ENCODE results near the gene IFNA13.
"Not testable (repeated sequence)": the region's sequence is repeated elsewhere in the genome, so short reads cannot be mapped to it uniquely, and the experiment has no call there.

IFNA13 gene

DNA sequence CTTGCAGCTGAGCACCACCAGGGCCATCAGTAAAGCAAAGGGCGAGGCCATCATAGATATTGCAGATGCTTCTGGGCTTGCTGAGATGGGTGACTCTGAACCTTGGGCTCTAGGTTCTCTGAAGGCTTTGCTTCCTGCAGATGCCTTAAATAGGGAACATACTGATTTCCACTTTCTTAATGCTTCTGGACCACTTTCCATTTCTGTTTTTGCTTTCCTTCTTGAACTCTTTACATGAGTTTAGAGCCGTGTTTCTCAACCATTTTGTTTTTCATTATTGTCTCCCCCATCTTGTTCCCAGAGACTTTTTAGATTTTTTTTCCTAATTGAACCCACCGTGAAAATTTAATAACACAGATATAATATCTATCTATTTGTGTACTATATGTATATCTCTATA is at the start of gene IFNA13:
TSS of gene IFNA13 (minus strand) at position 101 of the 400 bp plus-strand sequence. CDS start at position 54, 47 bp downstream.
- DNase-seq (ENCODE audit: low read depth): no peak

DNA sequence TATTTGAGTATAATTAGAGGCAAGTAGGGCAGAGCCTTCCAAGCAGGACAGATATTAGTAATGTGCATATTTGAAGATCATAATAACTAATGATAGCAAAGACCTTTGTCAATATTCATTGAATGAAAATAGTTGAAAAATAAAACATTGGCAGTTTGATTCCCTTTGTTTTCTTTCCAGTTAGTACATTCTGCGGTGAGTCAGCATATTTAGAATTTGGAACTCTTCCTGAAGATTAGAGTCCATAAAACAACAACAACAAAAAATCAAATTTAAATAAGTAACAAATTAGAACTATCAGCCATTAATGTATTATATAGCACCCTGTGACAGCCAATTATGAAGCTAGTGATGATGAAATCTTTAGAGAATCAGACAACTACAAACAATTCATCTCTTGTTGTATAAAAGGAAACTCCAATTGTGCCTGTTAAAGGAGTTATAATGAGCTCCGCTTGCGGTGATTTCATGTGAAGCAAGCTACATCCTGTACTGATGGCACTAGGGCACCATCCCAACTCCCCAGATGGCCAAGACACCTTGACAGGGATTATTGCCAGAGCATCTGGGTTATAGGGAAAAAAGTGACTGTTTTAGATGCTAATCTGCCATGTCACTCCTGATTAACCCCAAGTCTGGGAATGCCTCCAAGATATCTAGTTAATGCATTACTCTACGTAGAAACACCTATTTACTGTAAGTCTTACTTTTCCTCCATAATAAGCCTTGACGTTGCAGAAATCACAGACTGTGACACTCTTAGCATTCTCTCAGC is 47.8 kb upstream of the IFNA13 start:
- DNase-seq (ENCODE audit: low read depth): no peak

DNA sequence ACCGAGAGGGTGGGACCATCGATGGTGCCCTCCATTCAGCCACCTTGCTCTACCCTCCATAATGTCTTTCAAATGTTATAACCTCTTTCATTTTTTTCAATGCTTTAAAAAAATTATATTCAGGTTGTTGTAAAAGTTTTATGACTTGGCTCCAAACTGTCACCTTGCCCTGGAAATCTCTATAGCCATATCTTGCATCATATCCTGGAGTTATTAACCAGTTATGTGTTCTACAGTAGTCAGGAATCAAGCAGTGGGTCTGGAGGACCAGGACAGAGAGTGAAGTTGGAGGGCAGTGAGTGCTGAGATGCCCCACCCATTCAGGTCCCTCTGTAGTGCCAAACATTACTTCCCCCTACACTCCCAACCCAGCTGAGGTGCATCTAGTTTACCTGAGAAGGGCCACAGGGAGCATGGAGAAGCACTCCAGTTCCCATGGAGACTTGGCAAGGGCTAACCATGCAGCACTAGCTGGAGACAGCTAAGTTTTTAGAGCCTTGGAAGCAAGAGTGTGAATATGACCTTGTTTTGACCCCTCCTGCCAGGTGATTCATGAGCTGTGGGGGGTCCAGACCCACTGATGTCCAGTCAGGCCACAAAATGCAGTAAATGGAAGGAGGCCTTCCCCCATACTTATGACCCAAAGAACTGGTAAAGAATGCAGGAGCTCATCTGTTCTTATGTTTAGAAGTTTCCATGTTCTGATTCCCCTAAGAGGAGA is 46.5 kb upstream of the IFNA13 start:
- no peak for DNase-seq (ENCODE audit: low read depth)

DNA sequence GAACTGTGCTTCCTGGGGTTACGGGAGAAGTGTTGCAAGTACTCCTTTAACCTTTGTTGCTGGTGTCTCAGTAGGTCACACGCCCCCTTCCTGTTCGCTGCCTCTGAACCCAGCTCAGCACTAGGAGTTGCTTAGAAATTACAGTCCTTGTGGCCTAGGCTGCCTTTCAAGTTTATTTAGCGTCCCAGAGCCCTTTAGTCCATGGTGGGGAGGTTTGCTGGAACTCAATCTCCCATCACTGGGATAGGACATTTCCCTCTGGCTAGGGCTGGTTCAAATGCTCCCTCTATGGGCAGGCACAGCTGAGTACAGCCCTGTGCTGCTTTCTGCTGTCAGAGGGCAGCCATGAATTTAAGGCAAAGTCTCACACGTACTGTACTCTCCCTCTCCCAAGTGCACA is 45.8 kb upstream of the IFNA13 start:
- no peak for DNase-seq (ENCODE audit: low read depth)

DNA sequence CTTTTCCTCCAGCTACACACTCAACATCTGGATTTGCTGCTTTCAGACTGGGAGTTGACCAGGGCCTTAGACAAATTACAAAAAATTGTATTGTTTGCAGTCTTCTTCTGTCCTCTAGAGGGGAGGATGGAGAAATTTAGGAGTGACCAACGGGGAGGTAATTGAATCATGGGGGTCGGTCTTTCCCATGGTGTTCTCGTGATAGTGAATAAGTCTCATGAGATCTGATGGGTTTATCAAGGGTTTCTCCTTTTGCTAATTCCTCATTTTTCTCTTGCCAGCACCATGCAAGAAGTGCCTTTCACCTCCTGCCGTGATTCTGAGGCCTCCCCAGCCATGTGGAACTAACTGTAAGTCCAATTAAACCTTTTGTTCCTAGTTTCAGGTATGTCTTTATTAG is 45.3 kb upstream of the IFNA13 start:
- no peak for DNase-seq (ENCODE audit: low read depth)

DNA sequence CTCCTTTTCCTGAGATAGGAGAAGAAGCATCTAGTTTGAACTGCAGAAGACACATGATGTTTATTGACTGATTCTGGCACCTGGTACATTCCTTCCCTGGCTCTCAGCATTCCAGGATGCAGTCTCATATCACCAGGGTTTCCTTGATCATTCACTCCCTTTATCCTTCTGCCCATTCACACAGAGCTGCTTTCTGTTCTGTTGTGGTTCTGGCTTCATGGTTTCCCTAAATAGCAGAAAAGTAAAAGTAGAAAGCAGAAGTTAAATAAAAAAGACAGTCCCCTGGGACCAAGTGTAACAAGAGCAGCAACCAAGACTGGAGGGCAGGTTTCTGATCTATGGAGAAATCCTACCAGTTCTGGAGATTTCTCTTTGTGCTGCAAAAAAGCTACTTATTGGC is 44.2 kb upstream of the IFNA13 start:
- DNase-seq (ENCODE audit: low read depth): no peak

DNA sequence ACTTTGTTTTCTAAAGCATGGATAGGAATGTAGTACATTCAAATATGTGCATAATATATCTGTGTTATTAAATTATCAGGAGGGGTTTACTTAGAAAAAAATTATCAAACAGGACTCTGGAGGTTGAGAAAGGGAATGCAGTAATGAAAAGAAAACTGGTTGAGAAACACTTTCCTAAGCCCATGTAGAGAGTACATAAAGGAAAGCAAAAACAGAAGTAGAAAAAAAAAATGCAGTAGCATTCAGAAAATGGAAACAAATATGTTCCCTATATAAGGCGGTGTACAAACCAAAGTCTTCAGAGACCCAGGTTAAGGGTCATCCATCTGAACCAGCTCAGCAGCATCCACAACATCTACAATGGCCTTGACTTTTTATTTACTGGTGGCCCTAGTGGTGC is 41.0 kb upstream of the IFNA13 start, which contains the start of gene IFNA8:
TSS of gene IFNA8 (plus strand) at position 301 of the 400 bp plus-strand sequence. CDS start at position 361, 60 bp downstream.
- no peak for DNase-seq (ENCODE audit: low read depth)

DNA sequence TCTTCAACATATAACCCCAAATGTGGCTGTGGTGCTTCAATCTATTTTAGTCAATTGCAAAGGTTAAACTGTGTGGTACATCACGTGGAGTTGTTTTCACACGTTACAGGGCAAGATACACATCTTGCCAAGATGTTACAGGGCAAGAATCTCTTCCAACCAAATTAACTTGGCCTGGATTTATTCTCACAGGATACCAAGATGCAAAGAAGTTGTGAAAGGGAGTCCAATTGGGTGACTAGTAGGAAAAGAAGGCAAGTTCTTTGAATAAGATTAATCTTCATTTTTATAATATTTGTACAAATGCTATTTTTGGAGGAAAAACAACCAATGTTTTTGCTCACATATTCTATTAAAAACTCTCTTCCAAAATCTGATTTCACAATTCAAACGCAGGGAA is 36.3 kb upstream of the IFNA13 start:
- DNase-seq (ENCODE audit: low read depth): no peak

DNA sequence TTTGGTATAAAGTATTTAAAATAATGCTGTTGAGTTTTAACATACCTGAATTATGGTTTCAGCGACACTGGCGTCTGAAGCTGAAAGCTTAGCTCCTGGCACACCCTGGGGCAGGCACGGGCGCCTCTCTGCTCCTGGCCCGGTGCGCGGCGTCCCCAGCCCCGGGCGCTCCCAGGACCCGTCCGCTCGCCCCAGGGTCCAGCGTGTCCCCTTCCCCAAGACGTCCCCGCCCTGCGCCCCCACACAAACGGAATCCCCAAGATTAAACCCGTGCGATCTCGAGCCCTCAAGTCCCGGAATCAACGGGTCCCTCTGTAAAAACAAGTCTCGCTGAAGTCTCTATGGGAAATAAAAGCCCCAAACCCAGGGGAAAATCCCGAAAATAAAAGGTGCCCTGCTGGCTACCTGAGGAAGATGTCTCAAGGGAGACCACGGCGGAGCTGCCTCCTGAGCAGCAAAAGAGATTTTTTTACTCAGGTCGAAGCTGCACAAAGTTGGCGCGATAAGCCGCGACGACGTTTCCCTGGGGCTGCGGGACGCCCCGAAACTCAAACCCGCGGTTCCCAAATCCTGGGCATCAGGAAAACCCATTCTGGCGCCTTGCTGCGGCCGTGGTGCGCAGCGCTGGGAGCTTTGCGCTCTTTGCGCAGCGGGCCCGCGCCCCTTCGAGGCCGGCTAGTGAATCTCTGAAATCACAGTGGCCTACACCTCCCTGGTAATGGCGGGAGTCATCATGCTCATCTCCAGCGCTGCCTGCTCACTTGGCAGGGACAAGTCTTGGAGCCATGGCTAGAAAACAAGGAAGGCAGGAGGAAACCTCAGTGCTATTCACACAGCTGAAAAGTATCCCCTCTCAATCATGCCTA is 34.8 kb upstream of the IFNA13 start:
- no peak for DNase-seq (ENCODE audit: low read depth)

DNA sequence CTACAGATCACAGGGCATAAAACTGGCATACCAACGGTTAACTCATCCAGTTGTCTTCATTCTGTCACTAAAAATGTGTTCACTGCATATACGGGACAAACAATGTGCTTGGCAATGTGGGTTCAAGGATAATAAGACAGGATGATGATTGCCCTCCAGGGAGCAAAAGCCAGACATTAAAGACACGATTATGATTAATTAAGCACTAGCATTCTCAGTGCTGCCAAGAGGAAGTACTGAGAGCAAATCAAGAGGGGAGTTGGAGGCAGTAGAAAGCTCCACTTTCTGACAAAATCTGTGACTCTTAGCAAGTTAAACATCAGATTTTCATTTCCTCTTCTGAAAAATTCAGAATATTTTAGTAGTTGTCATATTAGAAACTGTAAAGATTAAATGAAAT is 32.1 kb upstream of the IFNA13 start:
- no peak for DNase-seq (ENCODE audit: low read depth)

DNA sequence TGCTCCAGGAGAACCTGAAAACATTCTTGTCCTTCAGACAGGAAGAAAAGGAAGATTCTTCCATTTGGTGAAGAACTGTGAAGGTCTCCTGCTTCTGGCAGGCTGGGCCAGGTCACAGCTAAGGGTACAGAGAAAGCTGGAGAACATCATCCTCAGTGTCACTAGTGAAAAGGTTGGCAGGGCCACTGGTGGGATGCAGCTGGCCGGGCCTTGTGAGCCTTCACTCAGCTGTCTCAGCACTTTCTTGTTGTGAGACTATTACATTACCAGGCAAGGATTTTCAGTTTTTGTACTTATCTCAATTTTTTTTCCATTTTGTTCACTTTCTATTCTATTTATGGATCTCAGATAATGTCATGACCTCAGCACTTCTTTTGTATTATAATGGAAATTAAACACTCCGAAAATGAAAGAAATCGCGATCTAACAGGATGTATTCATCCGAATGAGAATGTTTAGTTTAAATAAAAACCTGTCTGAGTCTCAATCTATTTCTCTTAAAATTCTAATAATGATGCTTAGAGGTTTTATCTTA is 31.2 kb upstream of the IFNA13 start:
- DNase-seq (ENCODE audit: low read depth): no peak

DNA sequence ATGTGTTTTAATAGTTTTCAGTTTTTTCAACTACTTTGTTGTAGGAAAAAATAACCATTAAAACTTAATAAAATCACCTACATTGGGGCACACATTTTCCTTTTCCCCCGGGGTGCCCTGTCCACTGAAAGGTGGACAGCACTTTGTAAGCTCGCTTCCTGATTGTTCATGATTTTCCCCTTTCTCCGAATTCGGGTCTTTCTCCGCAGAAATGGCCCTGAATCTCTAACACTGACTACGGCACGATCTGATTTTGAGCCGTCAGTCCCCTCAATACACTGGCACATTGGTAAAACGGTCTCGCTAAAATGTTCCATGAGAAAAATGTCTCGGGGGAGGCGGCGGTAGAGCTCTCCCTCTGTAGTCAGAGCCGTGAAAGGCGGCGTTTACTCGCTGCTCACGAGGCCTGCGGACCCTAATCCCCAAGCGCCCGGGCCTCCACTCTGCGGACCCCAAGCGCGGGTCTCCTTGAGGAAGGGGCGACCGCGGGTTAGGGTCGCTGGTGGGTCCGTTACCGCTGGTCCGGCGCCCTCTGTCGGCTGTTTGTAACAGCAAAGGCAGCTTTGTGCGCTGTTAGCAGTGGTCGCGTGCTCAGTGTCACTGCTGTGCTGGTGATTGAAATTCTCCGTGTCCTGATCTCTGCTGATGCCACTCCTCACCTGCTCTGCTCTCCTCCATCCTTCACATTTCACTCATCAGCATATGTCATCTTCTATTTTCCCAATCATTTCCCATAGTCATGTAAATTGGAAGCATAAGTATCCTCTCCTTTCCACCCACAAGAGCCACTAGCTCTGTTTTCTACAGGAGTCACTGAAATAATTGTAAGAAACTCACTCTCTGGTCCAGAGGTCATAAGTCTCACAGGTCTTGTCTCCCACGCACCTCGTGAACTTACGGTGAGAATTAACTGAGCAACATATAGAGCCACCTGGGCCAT is 28.2 kb upstream of the IFNA13 start:
- no peak for DNase-seq (ENCODE audit: low read depth)

DNA sequence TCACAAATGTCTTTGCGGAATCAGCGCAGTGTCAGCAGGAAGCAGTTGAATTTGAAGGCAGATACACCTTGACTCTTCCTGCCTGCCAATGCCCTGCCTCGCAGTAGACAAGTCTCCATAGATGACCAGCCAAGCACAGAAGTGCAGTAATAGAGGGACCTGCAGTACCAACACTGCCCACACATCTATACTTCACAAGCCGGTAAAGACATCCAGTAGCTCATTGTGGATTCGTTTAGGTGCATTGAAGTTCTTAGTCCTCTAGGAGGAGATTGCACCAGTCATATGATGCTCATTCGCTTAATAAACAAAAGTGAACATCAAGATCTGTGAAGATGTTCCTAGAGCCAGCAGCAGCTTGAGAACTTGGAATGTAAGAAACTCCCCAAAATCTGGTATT is 24.4 kb upstream of the IFNA13 start:
- no peak for DNase-seq (ENCODE audit: low read depth)

DNA sequence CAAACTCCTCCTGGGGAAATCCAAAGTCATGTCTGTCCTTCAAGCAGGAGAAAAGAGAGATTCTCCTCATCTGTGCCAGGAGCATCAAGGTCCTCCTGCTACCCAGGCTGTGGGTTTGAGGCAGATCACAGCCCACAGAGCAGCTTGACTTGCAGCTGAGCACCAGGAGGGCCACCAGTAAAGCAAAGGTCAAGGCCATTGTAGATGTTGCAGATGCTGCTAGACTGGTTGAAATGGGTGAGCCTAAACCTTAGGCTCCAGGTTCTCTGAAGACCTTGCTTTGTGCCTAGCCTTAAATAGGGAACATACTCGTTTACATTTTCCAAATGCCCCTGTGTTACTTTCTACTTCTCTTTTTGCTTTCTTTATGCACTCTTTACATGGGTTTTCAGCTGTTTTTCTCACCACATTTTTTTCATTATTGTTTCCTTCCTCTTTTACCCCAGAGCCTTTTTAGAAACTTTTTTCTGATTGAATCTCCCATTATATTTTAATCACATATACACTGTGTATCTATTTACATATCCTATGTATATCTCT is 17.3 kb upstream of the IFNA13 start, which contains the start of gene IFNA2:
TSS of gene IFNA2 (minus strand) at position 268 of the 540 bp plus-strand sequence. CDS start at position 199, 69 bp downstream.
- no peak for DNase-seq (ENCODE audit: low read depth)

DNA sequence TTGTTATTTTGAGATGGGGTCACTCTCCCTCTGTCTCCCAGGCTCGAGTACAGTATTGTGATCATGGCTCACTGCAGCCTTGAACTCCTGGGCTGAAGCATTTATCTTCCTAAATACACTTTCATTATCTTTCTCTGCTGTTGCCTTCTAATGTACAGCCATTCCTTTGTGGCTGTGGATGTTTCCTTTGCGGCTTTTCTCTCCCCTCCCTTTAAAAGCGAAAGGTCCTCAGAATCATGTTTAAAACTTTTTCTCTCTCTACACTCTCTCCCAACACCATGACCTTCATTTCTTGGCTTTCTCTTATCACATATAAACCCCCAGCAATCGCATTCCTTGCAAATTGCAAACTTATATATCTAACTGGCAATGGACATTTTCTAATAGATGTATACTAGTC is 15.8 kb upstream of the IFNA13 start:
- no peak for DNase-seq (ENCODE audit: low read depth)

DNA sequence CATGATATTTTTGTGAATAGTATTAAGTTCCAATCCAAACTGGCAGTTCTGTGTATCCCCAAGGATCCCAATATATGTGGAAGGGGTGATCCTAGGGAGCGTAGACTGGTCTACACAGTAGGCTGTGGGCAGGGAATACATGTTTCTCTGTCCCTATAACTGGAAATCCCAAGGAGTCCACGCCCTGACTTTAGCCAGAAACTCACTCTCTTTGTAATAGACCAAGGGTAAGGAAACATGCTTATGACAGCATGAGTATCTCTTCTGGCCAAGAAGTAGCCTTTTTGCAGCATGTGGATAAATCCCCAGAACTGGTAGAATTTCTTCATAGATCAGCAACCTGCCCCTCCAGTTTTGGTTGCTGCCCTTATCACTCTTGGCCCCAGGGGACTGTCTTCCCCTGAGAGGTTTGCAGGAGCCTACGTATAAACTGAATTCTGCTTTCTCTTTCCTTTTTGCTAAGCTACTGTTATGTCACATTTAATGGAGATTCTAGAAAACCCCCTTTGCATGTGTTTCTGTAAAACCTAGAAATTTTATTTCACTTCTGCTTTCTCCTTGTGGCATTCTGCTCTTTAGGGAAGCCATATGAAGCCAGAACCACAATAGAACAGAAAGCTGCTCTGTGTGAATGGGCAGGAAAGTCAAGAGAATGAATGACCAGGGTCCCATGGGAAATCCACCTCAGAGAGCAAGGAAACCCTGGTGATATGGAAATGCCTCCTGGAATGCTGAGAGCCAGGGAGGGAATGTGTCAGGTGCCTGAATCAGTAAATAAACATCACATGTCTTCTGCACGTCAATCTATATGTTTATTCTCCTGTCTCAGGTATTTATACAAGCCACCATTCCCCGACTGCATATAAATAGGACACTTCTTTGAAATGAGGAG is 13.8 kb upstream of the IFNA13 start:
- DNase-seq (ENCODE audit: low read depth): no peak

DNA sequence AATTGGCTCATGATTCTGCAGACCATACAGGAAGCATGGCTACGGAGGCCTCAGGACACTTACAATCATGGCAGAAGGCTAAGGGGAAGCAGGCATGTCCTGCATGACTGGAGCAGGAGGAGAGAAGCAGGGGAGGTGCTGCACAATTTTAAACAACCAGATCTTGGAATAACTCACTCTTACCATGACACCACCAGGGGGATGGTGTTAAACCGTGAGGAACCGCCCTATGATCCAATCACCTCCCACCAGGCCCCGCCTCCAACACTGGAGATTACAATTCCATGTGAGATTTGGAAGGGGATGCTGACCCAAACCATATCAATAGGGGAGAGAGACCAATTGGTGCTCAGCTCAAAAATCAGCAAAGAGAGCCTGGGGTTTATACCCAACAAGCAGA is 3.6 kb upstream of the IFNA13 start:
- not testable (repeated sequence) for DNase-seq (ENCODE audit: low read depth)

DNA sequence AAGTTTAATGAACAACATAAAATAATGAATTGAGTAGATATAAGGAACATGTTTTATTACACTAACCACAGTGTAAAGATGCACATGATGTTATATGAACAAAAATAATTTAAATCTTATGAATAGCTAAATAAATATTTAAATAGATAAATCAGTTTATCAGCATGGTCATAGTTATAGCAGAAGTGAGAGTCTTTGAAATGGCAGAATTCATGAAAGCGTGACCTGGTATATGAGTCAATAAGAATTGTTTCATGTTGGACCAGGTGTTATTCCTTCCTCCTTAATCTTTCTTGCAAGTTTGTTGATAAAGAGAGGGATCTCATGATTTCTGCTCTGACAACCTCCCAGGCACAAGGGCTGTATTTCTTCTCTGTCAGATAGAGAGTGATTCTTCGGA is 688 bp downstream of the IFNA13 start:
- not testable (repeated sequence) for DNase-seq (ENCODE audit: low read depth)

DNA sequence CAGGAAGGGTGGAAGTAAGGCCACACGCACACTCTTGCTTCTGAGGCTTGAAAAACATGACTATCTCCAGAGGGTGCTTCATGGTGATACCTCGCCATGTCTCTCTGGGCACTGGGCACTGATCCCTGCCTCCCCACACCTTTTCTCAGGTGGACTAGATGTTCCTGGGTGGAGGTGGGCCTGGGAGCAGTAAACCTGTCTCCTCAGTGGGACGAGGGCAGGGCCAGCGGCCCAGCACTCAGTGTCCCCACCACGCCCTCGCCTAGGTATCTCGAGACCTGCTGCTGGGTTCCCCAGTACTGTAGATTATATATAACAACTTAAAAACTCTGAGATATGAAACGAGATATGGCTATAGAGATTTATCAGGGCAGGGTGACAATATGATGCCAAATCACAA is 5.6 kb downstream of the IFNA13 start:
- no peak for DNase-seq (ENCODE audit: low read depth)
